Fibroblast of skin of back (primary cell): ENCODE data around the gene C10orf120.

Experiments used
- DNase-seq: peaks from one replicate; pipeline ENCODE4 v3.0.0-alpha.2; 2013

C10orf120 gene

DNA sequence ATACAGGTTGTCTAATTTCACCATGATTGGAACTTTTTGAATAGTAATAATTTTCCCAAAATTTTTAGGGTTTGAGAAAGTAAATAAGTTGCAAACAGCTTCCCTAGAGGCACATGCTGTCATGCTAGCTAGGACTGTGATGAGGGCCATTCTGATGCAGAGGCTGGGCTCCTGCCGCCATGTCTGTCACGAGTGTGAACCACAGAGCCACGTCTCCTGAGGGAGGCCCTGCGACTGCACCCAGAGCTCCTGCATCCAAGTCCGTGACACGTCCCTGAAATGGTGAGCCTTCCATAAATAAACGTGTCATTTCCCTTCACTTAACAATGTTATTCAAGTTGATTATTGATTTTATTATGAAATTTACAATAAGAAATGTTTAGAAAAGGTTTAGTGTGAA lies 40.0 kb downstream of the C10orf120 start:
- no peak for DNase-seq

GRCh38 chr10:122659126-122659525 lies 40.5 kb downstream of the C10orf120 start:
- no peak for DNase-seq

DNA sequence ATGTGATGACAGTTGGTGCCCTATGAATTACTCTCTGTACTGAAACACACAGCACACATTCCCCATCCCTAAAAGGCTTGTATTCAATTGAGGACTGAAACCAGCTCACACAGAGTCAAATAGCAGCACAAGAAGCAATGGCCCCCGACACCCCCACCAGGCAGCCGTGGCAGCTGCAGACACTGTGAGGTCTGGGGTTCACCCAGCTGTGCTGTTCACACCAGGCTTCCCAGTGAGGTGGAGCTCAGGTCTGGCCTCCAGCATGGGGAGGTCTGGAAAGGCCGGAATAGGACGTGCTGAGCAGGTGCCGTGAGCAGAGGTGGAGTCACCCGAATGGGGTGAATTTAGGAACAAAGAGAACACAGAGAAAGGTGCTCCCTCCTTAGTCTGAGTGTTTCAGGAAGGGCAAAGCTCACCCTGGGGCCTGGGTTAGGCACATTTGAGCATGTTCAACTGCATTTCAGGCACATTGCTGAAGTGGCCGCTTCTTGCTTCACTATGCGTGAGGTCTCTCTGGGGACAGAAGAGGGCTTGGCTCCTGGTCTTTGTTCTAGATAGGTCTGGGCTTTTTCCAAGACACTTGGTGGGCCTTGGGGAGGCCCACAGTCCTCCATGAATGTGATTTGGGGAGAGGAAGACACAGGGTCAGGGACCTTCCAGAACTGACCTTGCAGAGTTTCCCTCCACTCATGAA lies 41.1 kb downstream of the C10orf120 start:
- DNase-seq, result no peak

GRCh38 chr10:122657729-122658128 lies 41.9 kb downstream of the C10orf120 start:
- no peak for DNase-seq

DNA sequence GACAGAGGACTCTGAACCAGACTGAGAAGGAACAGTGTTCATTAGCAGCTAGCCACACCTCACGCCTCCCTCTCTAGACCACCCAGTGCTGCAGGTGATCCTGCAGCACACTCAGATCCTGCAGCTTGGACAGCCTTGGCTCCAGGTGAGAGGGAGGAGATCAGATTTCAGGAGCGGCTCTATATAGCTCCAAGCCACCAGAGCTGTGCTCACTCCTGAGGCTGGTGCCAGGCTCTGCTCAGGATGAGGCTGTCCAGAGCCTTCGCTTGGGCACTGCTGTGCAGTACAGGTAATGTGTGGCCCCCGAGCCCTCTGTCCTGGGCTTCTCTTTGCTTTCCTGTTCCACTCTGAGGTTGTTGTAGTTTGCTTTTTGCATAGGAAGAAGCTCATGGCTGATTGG lies 42.4 kb downstream of the C10orf120 start:
- DNase-seq, result no peak

DNA sequence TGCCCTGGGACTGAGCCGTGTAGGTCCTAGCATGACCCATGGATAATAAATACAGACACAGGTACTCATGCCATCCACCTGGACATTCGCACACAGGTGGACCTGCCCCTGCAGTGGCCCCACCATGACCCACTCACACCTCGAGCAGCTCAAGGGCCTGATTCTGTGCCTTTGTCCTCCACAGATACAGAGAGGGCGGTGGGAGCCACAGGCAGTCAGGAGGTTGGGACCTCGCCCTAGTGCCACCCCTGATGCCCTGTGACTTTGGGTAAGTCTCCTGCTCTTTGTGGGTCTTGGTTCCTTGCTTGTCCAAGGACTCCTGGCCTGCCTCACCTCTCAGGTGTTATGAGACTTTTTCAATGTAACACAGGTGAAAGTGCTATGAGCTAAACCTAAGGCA lies 42.9 kb downstream of the C10orf120 start:
- no peak for DNase-seq

DNA sequence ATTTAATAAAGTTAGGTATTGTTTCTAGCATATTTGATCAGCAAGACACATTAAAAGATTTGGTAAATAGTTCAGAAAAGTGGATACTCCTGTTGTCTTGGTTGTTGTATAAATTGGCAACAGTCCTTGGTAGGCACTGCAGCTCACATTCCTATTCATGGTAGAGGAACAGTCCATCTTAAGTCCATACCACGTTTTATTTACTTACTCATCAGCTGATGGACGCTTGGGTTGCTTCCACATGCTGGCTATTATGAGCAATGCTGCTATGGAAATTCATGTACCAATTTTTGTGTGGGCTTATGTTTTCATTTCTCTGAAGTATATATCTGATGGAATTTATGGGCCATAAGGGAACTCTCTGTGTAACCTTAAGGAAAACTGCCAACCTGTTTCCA lies 43.3 kb downstream of the C10orf120 start:
- DNase-seq, result no peak

- DNase-seq, result no peak
Measured at GRCh38 chr10:122655524-122656307, 43.9 kb downstream of the C10orf120 start.

GRCh38 chr10:122650331-122650730 lies 49.3 kb downstream of the C10orf120 start:
- DNase-seq, result no peak

- no peak for DNase-seq
Measured at GRCh38 chr10:122649903-122650302, 49.7 kb downstream of the C10orf120 start.

DNA sequence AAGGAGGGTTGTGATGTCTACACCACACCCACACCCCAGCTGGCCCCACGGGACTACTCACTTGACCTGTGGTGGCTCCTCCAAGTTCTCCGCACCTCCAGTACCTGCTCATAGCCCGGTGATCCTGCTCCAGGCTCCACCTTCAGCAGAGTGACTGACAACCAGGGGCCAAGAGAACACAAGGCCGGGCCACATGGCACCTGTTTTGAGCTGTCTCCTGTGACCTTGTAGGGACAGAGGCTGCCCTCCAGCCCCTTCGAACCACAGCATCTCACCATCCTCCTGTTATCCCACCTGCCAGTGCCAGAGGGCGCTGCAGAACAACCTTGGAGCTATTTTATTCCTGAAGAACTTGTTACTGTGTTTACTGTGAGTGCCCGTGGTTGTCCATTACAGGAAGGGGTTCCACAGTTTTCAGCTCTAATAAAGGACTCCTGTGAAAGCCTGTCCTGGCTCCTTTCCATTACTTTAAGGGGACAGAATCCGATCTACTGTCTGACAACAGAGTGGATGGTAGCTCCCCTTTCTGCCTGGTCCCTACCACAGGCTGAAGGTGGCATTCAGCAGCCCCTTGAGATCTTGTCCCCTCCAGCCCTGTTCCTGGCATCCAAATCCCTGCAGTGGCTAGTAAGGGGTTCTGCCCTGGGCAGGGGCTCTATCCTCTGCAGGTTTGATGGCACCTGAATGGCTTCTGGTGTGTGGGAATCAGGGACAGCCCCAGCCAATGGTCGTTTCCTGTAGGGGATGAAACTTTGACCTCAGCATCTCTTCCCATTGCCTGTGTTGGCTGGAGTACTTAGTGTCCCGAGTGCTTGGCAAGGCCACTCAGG lies 50.8 kb downstream of the C10orf120 start:
- DNase-seq, result peak; percentile 41
